8988T (cell line): ENCODE measurements around the gene RAB4A.
"Not testable (repeated sequence)": the region's sequence is repeated elsewhere in the genome, so short reads cannot be mapped to it uniquely, and the experiment has no call there.

ENCODE experiments used
- DNase-seq: peaks from one replicate; pipeline ENCODE4 v3.0.0; 2011

Gene RAB4A

DNA sequence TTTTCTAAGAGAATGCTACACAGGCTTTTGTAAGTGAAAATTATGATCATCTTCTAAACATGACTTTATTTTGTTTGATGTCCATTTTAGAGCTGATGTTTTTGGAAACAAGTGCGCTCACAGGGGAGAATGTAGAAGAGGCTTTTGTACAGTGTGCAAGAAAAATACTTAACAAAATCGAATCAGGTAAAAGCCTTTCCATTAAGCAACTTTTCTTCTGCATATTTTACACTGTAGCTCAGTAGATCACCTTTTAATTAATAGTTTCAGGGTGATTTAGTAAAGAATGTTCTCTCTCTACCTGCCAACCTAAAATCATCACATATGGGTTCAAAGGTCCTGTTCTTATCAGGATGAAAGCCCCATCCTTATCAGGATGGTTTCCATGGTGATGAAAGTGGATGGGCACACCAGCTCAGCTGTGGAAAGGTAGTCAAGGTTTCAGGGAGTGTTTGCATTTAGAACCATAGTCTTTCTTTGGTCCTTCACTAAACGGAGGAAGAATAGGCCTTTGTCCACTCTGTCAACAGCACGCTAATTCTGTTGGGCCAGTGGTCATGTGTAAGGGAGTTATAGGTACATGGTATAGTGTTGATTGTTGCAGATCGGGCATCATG is 28.1 kb downstream of the RAB4A start:
- no peak for DNase-seq

- no peak for DNase-seq
Measured at GRCh38 chr1:229300099-229300757, 29.3 kb downstream of the RAB4A start.

DNA sequence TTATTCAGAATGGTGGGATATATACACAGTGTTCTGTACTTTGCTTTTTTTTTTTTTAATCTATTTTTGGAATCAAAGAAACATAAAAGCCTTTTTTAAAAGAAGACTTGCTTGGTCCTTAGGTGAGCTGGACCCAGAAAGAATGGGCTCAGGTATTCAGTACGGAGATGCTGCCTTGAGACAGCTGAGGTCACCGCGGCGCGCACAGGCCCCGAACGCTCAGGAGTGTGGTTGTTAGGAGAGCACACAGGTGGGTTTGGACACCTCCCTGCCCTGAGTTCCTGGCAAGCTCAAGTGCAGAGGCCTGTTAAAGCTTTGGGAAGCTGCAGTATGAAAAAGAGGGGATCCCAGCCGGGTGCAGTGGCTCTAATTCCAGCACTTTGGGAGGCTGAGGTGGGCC is 31.8 kb downstream of the RAB4A start:
- DNase-seq = no peak

DNA sequence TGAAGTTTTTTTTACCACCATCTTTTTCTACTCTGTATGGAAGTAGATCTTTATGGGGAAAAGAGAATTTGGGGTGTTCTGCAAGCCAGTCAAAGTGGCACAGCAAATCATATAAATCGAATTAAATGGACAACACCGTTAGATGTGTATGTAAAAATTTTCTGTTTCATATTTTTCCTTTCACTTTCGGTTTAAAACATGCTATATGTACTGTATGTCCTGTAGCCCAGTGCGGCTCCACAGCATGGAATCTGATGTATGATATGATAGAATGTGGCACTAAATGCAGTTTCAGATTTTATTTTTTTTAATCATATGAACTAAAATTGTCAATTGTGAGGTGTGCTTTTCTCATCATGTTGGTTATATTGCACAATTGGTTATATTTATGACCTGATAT is 32.9 kb downstream of the RAB4A start:
- no peak for DNase-seq

GRCh38 chr1:229305392-229305791 is 34.5 kb downstream of the RAB4A start:
- no peak for DNase-seq

DNA sequence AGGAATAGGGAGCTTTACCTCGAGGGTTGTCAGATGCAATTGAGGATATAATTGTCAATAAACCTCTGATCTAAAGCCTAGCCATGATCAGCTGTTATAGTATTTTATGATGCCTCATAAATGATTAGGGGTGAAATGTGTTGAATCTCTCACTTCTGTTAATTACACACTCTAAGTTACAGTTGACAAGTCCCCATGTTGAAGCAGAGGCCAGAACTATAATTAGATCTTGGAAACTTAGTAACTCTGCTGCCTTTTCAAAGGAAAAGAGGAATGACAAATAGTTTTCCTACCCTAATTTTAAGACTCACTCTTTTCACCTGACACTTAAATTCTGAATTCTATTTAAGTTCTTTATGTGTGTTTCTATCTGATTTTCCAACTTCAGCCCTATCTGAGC is 38.2 kb downstream of the RAB4A start:
- no peak for DNase-seq

DNA sequence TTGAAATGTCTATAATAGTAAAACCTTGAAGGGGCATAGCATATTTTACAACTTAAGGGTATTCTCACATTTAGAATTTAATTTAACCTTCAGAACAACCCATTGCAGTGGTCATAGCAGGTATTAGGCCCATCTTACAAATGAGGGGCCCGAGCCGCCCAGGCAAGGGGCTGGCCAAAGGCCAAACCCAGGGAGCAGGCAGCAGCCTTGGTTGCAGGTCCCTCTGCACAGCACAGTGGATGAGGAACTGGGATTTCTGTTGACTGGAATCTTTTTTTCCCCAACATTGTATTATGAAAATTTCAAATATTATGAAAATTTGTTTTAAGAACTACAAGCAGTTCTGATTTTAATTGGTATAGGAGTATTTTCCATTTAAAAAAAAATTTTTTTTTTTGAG is 38.8 kb downstream of the RAB4A start:
- no peak for DNase-seq

DNA sequence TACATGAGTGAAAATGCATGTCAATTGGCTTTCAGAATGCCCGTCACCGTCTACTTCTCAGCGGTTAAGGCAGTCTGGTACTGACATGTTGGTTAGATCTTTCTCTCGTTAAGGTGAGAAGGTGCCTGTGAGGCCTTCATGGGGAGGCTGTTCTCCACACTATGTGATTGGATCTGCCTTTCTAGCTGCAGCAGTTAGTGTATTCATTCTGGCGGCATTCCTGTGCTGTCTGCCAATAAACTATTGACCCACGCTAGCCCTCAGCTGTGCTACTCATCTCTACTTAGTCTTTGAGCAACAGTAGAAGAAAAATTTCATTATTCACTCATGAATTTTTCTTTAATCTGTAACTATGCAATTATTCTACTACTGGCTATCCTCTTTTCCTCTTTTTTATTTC is 39.9 kb downstream of the RAB4A start:
- DNase-seq = no peak

- no peak for DNase-seq
Measured at GRCh38 chr1:229316166-229316565, 45.3 kb downstream of the RAB4A start.

DNA sequence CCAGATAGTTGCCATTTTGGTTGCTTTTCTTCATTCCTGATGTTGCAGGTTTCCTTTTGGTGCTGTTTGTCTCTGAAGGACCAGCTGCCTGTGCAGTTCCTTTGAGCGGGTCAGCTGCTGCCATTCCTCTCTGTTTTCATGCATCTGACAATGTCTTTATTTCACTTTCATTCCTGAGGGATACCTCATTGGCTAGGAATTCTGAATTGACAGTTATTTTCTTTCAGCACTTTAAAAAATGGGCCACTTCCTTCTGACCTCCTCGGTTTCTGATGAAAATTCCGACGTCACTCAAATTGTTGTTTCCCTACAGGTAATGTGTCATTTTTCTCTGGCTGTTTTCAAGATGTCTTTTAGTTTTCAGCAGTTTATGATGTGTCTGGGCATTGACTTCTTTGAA is 47.1 kb downstream of the RAB4A start:
- no peak for DNase-seq

- no peak for DNase-seq
Measured at GRCh38 chr1:229319487-229319886, 48.6 kb downstream of the RAB4A start.

- DNase-seq = no peak
Measured at GRCh38 chr1:229323201-229323600, 52.3 kb downstream of the RAB4A start.

DNA sequence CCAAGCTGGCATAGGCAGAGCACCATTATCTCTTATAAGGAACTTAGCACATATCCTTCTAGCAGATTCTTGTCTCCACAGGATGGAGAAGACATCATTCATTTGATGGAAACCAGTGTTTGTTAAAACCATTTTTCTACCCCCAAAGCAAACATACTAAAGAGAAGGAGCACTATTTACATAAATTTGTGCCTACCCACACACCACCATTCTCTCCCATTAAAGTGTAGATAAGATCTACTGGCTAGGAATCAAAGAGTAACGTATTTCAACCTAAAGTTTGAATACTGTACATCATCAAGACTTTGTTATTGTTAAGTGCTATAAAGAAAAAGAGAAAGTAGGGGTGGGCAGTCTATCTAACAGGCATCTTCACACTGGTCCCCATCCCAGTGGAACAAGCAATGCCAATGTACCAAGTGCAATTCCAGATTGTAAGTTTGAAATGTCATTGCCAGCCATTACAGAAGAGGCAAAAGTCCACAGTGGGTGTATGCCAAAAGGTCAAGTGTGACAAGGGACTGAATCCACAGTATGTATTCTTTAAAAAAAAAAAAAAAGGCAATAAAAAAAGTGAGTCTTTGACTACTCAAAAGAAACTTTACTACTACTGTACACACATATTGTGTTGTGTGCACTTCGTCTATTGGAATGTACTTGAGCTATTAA is 53.1 kb downstream of the RAB4A start:
- DNase-seq = no peak

DNA sequence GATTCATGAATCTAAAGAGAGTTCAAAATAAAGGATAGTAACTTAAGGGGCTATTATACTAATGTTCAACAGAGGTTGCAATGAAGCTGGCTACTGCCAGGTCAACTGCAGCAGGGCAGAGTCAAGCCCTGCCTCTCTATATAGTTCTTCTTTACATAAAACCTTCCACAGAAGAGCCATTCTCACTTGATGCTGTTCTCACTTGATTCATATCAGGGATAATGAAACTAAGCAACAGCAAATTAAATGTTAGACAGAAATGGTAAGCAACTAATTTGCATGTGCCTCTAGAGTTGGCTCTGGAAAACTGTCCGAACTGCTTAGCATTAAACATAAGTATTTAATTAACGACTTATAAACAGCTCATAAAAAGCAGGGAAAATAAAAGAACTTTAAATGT is 54.5 kb downstream of the RAB4A start:
- DNase-seq = no peak

DNA sequence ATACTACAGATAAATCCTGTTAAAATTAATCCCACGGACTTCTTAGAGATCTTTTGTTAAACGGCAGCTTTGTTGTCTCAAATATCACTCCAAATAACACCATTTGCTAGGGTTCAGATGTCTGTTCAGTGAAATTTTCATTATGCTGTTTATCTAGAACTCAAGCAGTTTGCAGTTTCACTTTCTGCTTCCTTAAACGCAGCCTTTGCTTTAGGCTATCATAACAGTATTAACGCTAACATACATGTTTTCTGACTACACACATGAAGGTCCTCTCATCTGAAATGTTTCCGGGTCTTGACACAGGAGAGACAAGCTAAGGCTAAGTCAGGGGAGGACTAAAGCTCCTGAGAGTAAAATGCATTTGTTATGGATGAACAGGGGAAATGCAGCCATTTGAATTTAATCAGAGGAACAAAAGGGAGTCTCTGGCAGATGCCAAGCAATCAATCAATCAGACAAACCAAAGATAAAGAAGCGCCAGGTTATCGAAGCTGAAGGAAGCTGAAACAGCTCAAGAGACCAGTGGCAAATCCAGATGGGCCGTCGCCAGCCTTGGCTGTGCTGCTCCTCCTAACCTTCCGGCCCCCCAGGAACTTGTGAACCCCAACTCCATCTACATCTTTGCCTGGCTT is 55.1 kb downstream of the RAB4A start:
- DNase-seq = no peak

DNA sequence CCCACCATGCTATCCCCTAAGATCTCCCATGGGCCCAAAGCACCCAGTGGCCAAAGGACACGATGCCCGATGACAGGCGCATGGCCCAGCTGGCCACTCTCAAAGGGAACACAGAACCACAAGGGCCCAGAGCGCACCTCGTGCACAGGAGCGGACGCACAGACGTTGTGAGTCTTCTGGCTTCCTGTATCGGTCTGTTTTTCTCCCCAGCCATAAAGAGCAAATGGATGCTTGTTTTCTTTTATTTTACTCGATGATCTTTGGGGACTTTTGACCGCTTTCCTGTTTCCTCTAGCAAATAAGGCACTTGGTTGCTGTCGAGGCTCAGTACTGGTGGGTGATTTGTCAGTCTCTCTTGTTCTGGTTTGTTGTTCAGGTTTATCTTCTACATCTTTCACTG is 55.7 kb downstream of the RAB4A start:
- DNase-seq = no peak

GRCh38 chr1:229327765-229328164 is 56.9 kb downstream of the RAB4A start:
- DNase-seq = not testable (repeated sequence)

- DNase-seq = no peak
Measured at GRCh38 chr1:229328598-229329362, 57.9 kb downstream of the RAB4A start.

DNA sequence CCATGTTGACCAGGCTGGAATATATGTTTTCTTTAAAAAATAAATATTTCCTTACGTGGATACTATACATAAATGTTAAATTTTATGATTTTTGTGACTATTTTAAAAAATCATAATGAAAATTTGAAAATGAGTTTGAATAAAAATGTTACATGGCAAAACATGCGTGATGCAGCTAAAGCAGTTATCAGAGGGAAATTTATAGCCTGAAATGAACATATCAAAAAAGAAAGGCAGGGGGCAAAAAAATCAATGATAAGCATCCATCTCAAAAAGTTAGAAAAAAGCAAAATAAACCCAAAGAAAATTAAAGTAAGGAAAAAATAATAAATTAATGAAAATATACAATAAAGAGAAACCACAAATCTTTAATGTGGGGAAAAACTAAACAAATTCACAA is 63.4 kb downstream of the RAB4A start:
- no peak for DNase-seq

GRCh38 chr1:229334716-229335115 is 63.8 kb downstream of the RAB4A start:
- no peak for DNase-seq

GRCh38 chr1:229336345-229336744 is 65.4 kb downstream of the RAB4A start:
- no peak for DNase-seq

GRCh38 chr1:229339086-229339485 is 68.2 kb downstream of the RAB4A start:
- DNase-seq = no peak

DNA sequence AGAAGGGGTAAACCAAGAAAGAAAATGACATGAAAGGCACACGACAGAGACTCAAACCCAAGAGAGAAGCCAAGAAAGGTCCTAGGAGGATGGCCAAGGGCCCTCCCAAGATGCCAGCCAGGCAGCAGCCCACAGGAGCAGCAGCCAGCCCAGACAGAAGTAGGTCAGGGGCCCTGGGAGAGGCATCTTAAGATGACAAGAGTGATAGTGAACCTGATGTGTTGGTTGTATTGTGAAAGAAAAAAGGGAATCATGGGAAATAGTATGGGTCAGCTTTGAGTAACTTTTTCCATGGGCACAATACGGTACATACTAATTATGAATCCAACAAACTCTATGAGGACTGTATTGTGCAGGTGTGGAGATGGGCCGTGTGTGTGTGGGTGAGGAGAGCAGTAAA is 68.6 kb downstream of the RAB4A start:
- no peak for DNase-seq
